HepG2 (cell line): ENCODE measurements around the gene HPS6. TPM values are rescaled to one million over a fixed set of nuclear protein-coding genes. Genes with fewer than 3 reads are reported as not detected.

Source experiments
- AHR ChIP-seq: IDR thresholded peaks from 2 replicates; pipeline ENCODE4 v1.6.1; 2018; ENCODE audit warnings: missing genetic modification reagents, missing compliant biosample characterization
- CHD4 ChIP-seq: fragments of 200-600 bp; sonication (generic); IDR thresholded peaks from 2 replicates; pipeline ENCODE4 v1.7.0; 2017; ENCODE audit warnings: mild to moderate bottlenecking, low read length, borderline replicate concordance
- DNMT1 ChIP-seq: sonication (generic); formaldehyde crosslinking; IDR thresholded peaks from 2 replicates; pipeline ENCODE4 v1.5.1; 2020; ENCODE audit warnings: mild to moderate bottlenecking, missing genetic modification reagents
- HIVEP1 ChIP-seq: sonication (generic); formaldehyde crosslinking; IDR thresholded peaks from 2 replicates; pipeline ENCODE4 v1.4.0; 2020; ENCODE audit warnings: mild to moderate bottlenecking, missing genetic modification reagents
- ISX ChIP-seq: sonication (generic); formaldehyde crosslinking; conservative IDR thresholded peaks from 2 replicates; pipeline ENCODE4 v1.5.0; 2020; ENCODE audit warnings: missing genetic modification reagents
- MIER3 ChIP-seq: IDR thresholded peaks from 2 replicates; pipeline ENCODE4 v1.6.1; 2016; ENCODE audit warnings: missing compliant biosample characterization, borderline replicate concordance
- NR2F6 ChIP-seq, 2 experiments: IDR thresholded peaks; 2 replicates each; pipeline ENCODE4 v1.6.1; 2016; ENCODE audit warnings: antibody characterized with exemption in 1 of 2, mild to moderate bottlenecking in 1 of 2
- RFXAP ChIP-seq: sonication (generic); formaldehyde crosslinking; IDR thresholded peaks from 2 replicates; pipeline ENCODE4 v1.4.0; 2020; ENCODE audit warnings: missing genetic modification reagents, borderline replicate concordance
- SOX6 ChIP-seq, 2 experiments: fragments of 450-650 bp in 1 of 2; sonication (generic) in 1 of 2; formaldehyde crosslinking in 1 of 2; IDR thresholded peaks; 2 replicates each; pipeline versions ENCODE4 v1.4.0 to v1.6.1; 2017 to 2020; ENCODE audit warnings: antibody characterized with exemption in 1 of 2, mild to moderate bottlenecking in 1 of 2, missing genetic modification reagents in 1 of 2
- ZNF235 ChIP-seq: sonication (generic); formaldehyde crosslinking; IDR thresholded peaks from 2 replicates; pipeline ENCODE4 v1.8.1; 2023; ENCODE audit warnings: mild to moderate bottlenecking, missing genetic modification reagents, borderline replicate concordance
- ZNF251 ChIP-seq: sonication (generic); formaldehyde crosslinking; IDR thresholded peaks from 2 replicates; pipeline ENCODE4 v1.9.0; 2021; ENCODE audit warnings: mild to moderate bottlenecking, missing genetic modification reagents
- ZNF367 ChIP-seq: sonication (generic); formaldehyde crosslinking; IDR thresholded peaks from 2 replicates; pipeline ENCODE4 v1.4.0; 2020; ENCODE audit warnings: missing genetic modification reagents, borderline replicate concordance
- ZNF547 ChIP-seq: sonication (generic); formaldehyde crosslinking; IDR thresholded peaks from 2 replicates; pipeline ENCODE4 v1.5.1; 2020; ENCODE audit warnings: mild to moderate bottlenecking, missing genetic modification reagents
- ZNF572 ChIP-seq: sonication (generic); formaldehyde crosslinking; IDR thresholded peaks from 2 replicates; pipeline ENCODE4 v1.5.1; 2020; ENCODE audit warnings: mild to moderate bottlenecking, missing genetic modification reagents
- ZNF652 ChIP-seq: IDR thresholded peaks from 2 replicates; pipeline ENCODE4 v1.6.1; 2016; ENCODE audit warnings: low read depth, borderline replicate concordance
- ZNF747 ChIP-seq: sonication (generic); formaldehyde crosslinking; IDR thresholded peaks from 2 replicates; pipeline ENCODE4 v1.8.1; 2023; ENCODE audit warnings: missing genetic modification reagents, mild to moderate bottlenecking, borderline replicate concordance
- ZNF782 ChIP-seq: sonication (generic); formaldehyde crosslinking; IDR thresholded peaks from 2 replicates; pipeline ENCODE4 v1.4.0; 2020; ENCODE audit warnings: missing genetic modification reagents, mild to moderate bottlenecking, borderline replicate concordance
- polyA plus RNA-seq, 8 experiments: library from polyadenylated mRNA; depleted of rRNA in 3 of 8; stranded (reverse) in 7 of 8; unstranded in 1 of 8; fragments of >200 nt; fragmentation: Illumina TruSeq in 4 of 8; extraction: Trizol in 4 of 8; gene quantifications; 2 replicates each; pipeline versions ENCODE4 v1.2.1 to v1.2.3, GENCODE V29; 2011 to 2016; ENCODE audit warnings: low read depth in 4 of 8, missing spikeins in 1 of 8, mixed read lengths in 1 of 8; ENCODE audit not compliant: insufficient read depth in 1 of 8
- total RNA-seq, 5 experiments: library from RNA; depleted of rRNA; stranded (reverse); fragments of >200 nt; fragmentation: Illumina TruSeq; extraction: Trizol; gene quantifications; 2 replicates each; pipeline ENCODE4 v1.2.3, GENCODE V29; 2016; ENCODE audit warnings: low read depth in 1 of 5
- TF ChIP-seq, protein P1 (sequence below): sonication (generic); formaldehyde crosslinking; IDR thresholded peaks from 2 replicates; pipeline ENCODE4 v1.8.0; 2022; ENCODE audit warnings: mild to moderate bottlenecking, missing genetic modification reagents, borderline replicate concordance
- TF ChIP-seq, protein P2 (sequence below): sonication (generic); formaldehyde crosslinking; IDR thresholded peaks from 2 replicates; pipeline ENCODE4 v1.5.1; 2020; ENCODE audit warnings: missing genetic modification reagents, mild to moderate bottlenecking, borderline replicate concordance
- TF ChIP-seq, protein P3 (sequence below): sonication (generic); formaldehyde crosslinking; IDR thresholded peaks from 2 replicates; pipeline ENCODE4 v1.5.1; 2020; ENCODE audit warnings: mild to moderate bottlenecking, missing genetic modification reagents, borderline replicate concordance

HPS6 gene
- total and polyA plus RNA-seq, 2 of the 13 experiments (the other 11 are each of a cell fraction or from before 2014, with no cell fraction given): 2.9 to 14.9 TPM

DNA sequence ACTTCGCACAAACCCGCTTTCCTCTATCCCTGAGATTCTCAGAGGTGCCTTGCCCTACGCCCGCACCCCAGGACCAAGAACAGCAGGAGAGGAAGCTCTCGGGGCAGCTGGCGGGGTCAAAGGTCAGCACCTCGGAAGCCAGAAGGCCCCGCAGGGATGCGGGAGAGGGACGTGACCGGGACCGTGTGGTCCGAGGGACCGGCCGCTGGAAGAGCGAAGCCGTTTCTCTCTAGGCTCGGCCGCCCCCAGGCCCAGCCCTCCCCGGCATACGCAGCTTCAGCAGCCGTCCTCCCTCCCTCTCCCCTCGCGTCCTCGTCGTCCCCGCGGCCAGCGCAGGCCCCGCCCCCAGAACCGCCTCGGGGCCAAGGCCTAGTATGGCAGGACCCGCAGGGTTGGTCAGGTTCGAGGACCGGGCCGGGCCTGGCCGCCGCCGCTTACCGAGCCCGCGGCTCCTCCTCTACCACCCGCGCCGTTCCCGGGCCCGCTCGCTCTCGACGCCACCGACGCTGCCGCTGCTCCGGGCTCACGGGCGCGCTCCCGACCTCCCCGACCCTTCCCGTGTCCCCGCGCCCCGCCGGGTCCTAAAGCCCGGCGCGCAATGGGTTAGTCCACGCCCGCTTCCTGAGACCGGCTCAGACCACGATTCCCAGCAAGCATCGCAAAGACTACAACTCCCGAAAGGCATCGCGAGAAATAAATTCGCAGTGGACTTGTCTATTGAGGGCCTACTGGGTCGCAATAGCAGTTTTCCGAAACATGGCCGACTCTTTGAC lies 9.3 kb upstream of the HPS6 start, which contains the start of gene ARMH3 (continued):
- TF ChIP-seq ZNF652 (peak; percentile 88), ZNF235 (no peak; the same call in 1 of the 2 replicates), ZNF572 (peak; percentile 31; the same call in 1 of the 2 replicates), RFXAP (CRISPR knock-in tag) (peak; percentile 92), ZNF747 (no peak), ZNF251 (no peak), ZNF547 (CRISPR knock-in tag) (peak; percentile 75; the same call in 1 of the 2 replicates), AHR (CRISPR knock-in tag) (peak; percentile 85), HIVEP1 (no peak), CHD4 (no peak), MIER3 (peak; percentile 82; the same call in 1 of the 2 replicates), DNMT1 (CRISPR knock-in tag) (no peak), SOX6 (IDR thresholded peaks at IDR 0.05) (no peak), SOX6 (CRISPR knock-in tag; IDR thresholded peaks at IDR 0.05) (0 out of 2 replicates have a peak, but pooled peaks have one; percentile 13), ZNF782 (CRISPR knock-in tag) (peak; percentile 24; the same call in 1 of the 2 replicates), NR2F6 (IDR thresholded peaks at IDR 0.05) (peak; percentile 90), NR2F6 (CRISPR knock-in tag; IDR thresholded peaks at IDR 0.05) (peak; percentile 86), ISX (CRISPR knock-in tag) (0 out of 2 replicates have a peak, but pooled peaks have one; percentile 57), ZNF367 (CRISPR knock-in tag) (no peak)
- TF ChIP-seq, protein P1, sequence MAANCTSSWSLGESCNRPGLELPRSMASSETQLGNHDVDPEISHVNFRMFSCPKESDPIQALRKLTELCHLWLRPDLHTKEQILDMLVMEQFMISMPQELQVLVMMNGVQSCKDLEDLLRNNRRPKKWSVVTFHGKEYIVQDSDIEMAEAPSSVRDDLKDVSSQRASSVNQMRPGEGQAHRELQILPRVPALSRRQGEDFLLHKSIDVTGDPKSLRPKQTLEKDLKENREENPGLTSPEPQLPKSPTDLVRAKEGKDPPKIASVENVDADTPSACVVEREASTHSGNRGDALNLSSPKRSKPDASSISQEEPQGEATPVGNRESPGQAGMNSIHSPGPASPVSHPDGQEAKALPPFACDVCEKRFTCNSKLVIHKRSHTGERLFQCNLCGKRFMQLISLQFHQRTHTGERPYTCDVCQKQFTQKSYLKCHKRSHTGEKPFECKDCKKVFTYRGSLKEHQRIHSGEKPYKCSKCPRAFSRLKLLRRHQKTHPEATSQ (CRISPR knock-in tag): peak; percentile 4; the same call in 1 of the 2 replicates
- TF ChIP-seq, protein P2, sequence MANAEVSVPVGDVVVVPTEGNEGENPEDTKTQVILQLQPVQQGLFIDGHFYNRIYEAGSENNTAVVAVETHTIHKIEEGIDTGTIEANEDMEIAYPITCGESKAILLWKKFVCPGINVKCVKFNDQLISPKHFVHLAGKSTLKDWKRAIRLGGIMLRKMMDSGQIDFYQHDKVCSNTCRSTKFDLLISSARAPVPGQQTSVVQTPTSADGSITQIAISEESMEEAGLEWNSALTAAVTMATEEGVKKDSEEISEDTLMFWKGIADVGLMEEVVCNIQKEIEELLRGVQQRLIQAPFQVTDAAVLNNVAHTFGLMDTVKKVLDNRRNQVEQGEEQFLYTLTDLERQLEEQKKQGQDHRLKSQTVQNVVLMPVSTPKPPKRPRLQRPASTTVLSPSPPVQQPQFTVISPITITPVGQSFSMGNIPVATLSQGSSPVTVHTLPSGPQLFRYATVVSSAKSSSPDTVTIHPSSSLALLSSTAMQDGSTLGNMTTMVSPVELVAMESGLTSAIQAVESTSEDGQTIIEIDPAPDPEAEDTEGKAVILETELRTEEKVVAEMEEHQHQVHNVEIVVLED (CRISPR knock-in tag): peak; percentile 93
- TF ChIP-seq, protein P3, sequence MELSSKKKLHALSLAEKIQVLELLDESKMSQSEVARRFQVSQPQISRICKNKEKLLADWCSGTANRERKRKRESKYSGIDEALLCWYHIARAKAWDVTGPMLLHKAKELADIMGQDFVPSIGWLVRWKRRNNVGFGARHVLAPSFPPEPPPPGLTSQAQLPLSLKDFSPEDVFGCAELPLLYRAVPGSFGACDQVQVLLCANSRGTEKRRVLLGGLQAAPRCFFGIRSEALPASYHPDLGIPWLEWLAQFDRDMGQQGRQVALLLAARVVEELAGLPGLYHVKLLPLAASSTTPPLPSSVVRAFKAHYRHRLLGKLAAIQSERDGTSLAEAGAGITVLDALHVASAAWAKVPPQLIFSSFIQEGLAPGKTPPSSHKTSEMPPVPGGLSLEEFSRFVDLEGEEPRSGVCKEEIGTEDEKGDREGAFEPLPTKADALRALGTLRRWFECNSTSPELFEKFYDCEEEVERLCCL: no peak
